Tibial nerve (tissue), 4 donors: ENCODE results near the gene C9orf152. TPM values are rescaled to one million over a fixed set of nuclear protein-coding genes. Genes with fewer than 3 reads are reported as not detected.
"Not testable (repeated sequence)": the region's sequence is repeated elsewhere in the genome, so short reads cannot be mapped to it uniquely, and the experiment has no call there.

Source experiments
- DNase-seq, 2 donors: peaks; one replicate each; pipeline ENCODE4 v3.0.0-alpha.2; 2019; ENCODE audit warnings: low spot score in 2 of 2
- H3K27ac ChIP-seq, 4 donors: fragments of 200-600 bp; sonication (generic) in 3 of 4; one replicate each; pipeline ENCODE4 v1.5.1; 2017 to 2019; ENCODE audit warnings: mild to moderate bottlenecking in 1 of 4
- H3K27me3 ChIP-seq, 2 donors: fragments of 200-600 bp; sonication (generic) in 1 of 2; one replicate each; pipeline versions ENCODE4 v1.5.1 to v1.6.0; 2017 to 2019
- H3K36me3 ChIP-seq, 3 donors: fragments of 200-600 bp; sonication (generic); one replicate each; pipeline ENCODE4 v1.5.1; 2018 to 2019
- H3K4me1 ChIP-seq, 4 donors: fragments of 200-600 bp; sonication (generic) in 3 of 4; one replicate each; pipeline ENCODE4 v1.5.1; 2017 to 2019
- H3K4me3 ChIP-seq, 4 donors: fragments of 200-600 bp; sonication (generic) in 3 of 4; one replicate each; pipeline ENCODE4 v1.5.1; 2017 to 2019; ENCODE audit warnings: mild to moderate bottlenecking in 1 of 4, moderate library complexity in 1 of 4
- H3K9me3 ChIP-seq, 4 donors: fragments of 200-600 bp; sonication (generic) in 3 of 4; one replicate each; pipeline ENCODE4 v1.5.1; 2017 to 2019
- CTCF ChIP-seq, 5 experiments: fragments of 200-600 bp in 3 of 5; fragments of 450-650 bp in 2 of 5; sonication (generic) in 3 of 5; IDR thresholded peaks; one replicate each; pipeline ENCODE4 v1.5.1; 2016 to 2019; ENCODE audit warnings: antibody characterized with exemption in 5 of 5, mild to moderate bottlenecking in 3 of 5, moderate library complexity in 2 of 5
- EP300 ChIP-seq, 2 donors: sonication (generic); formaldehyde crosslinking; IDR thresholded peaks; one replicate each; pipeline ENCODE4 v1.6.1; 2017; ENCODE audit warnings: antibody characterized with exemption in 2 of 2, mild to moderate bottlenecking in 1 of 2
- POLR2A ChIP-seq, 2 donors: fragments of 450-650 bp; IDR thresholded peaks; one replicate each; pipeline ENCODE4 v1.6.1; 2017; ENCODE audit warnings: antibody characterized with exemption in 2 of 2, mild to moderate bottlenecking in 2 of 2, moderate library complexity in 2 of 2
- WGBS, 2 donors: methylation state at CpG; one replicate each; pipeline ENCODE4 v1.1.5; 2018; 5-methylcytosine and 5-hydroxymethylcytosine counted together
- total RNA-seq, 4 donors: library from RNA; depleted of rRNA; stranded (reverse); fragments of >200 nt; gene quantifications; one replicate each; pipeline ENCODE4 v1.1.0, GENCODE V29; 2016

C9orf152 gene
- total RNA-seq, 4 donors from 2014 or later = not detected

GRCh38 chr9:110255034-110255462 lies 47.1 kb upstream of the C9orf152 start:
- peaks cover 0 to 43% (median 16%) of the 10 kb centered on the region in 4 donors for H3K4me1 ChIP-seq

GRCh38 chr9:110254500-110254899 lies 46.5 kb upstream of the C9orf152 start:
- H3K27ac ChIP-seq = peak overlapping the region; percentile 89 to 97 (median 94)
- H3K27me3 ChIP-seq = no peaks in the 10 kb centered on the region
- no peaks in the 10 kb centered on the region for H3K9me3 ChIP-seq
- 78 to 80% methylated on average over 2 of the region's 2 CpGs for WGBS, 2 donors
- peaks cover 0 to 11% (median 4%) of the 10 kb centered on the region in 3 donors for H3K36me3 ChIP-seq
- H3K4me1 ChIP-seq = peaks cover 0 to 43% (median 16%) of the 10 kb centered on the region in 4 donors
- H3K4me3 ChIP-seq = peak overlapping the region in 3 of 4 donors; percentile 84 to 99 (median 95)
- DNase-seq = no peak
- TF ChIP-seq CTCF (IDR thresholded peaks at IDR 0.05) (no peak), EP300 (IDR thresholded peaks at IDR 0.05) (no peak), POLR2A (IDR thresholded peaks at IDR 0.05) (no peak)

More at GRCh38 chr9:110255034-110255462, 47.1 kb upstream of the C9orf152 start:
- H3K36me3 ChIP-seq = peaks cover 0 to 5% (median 2%) of the 10 kb centered on the region in 3 donors
- DNase-seq = no peak
- H3K4me3 ChIP-seq = peak overlapping the region; percentile 84 to 99 (median 94)
- TF ChIP-seq CTCF (IDR thresholded peaks at IDR 0.05) (no peak), POLR2A (IDR thresholded peaks at IDR 0.05) (no peak), EP300 (IDR thresholded peaks at IDR 0.05) (no peak)
- H3K27me3 ChIP-seq = no peaks in the 10 kb centered on the region
- no peaks in the 10 kb centered on the region for H3K9me3 ChIP-seq
- WGBS, 2 donors = 8 to 15% methylated on average over 17 of the region's 17 CpGs
- H3K27ac ChIP-seq = peak overlapping the region; percentile 89 to 97 (median 94)

- Histone ChIP-seq H3K36me3 (peaks cover 0 to 26% (median 8%) of the 10 kb centered on the region in 3 donors), H3K4me1 (peaks cover 0 to 39% (median 13%) of the 10 kb centered on the region in 4 donors), H3K9me3 (no peaks in the 10 kb centered on the region), H3K4me3 (no peak overlapping the region), H3K27ac (no peak overlapping the region), H3K27me3 (no peaks in the 10 kb centered on the region)
- DNase-seq = no peak
- WGBS, 2 donors = 52% methylated on average over 10 of the region's 10 CpGs
- no peak for TF ChIP-seq CTCF (IDR thresholded peaks at IDR 0.05)
- TF ChIP-seq EP300 (IDR thresholded peaks at IDR 0.05) = no peak
- no peak for TF ChIP-seq POLR2A (IDR thresholded peaks at IDR 0.05)
Measured at GRCh38 chr9:110252509-110253139, 44.7 kb upstream of the C9orf152 start.

- Histone ChIP-seq H3K36me3 (peaks cover 0 to 34% (median 8%) of the 10 kb centered on the region in 3 donors), H3K4me1 (peaks cover 0 to 31% (median 8%) of the 10 kb centered on the region in 4 donors)
- not testable (repeated sequence) for H3K27me3 ChIP-seq, H3K27ac ChIP-seq, DNase-seq, H3K9me3 ChIP-seq, H3K4me3 ChIP-seq
- 95% methylated on average over 5 of the region's 5 CpGs for WGBS, 2 donors
Measured at GRCh38 chr9:110251770-110252169, 43.8 kb upstream of the C9orf152 start.

GRCh38 chr9:110251212-110251611 lies 43.3 kb upstream of the C9orf152 start:
- Histone ChIP-seq H3K36me3 (peaks cover 0 to 40% (median 8%) of the 10 kb centered on the region in 3 donors), H3K27ac (no peak overlapping the region), H3K4me1 (peaks cover 0 to 31% (median 8%) of the 10 kb centered on the region in 4 donors), H3K27me3 (no peaks in the 10 kb centered on the region), H3K9me3 (no peaks in the 10 kb centered on the region), H3K4me3 (no peak overlapping the region)
- TF ChIP-seq POLR2A (IDR thresholded peaks at IDR 0.05) (no peak), CTCF (IDR thresholded peaks at IDR 0.05) (no peak), EP300 (IDR thresholded peaks at IDR 0.05) (no peak)
- 48 to 53% methylated on average over 4 of the region's 4 CpGs for WGBS, 2 donors
- no peak for DNase-seq
